GM21529 (cell line): ENCODE results near the gene PRSS23.
A peak's percentile ranks its signal among the peaks of the same experiment; 100 is the strongest.
"Not testable (repeated sequence)": the region's sequence is repeated elsewhere in the genome, so short reads cannot be mapped to it uniquely, and the experiment has no call there.

Experiments used
- ATAC-seq: cut with Tn5 transposase; IDR thresholded peaks from one replicate; pipeline ENCODE4 v1.9.1; 2021; ENCODE audit not compliant: unreplicated experiment

The PRSS23 gene

GRCh38 chr11:86812322-86812670, 12.0 kb downstream of the PRSS23 start:
- ATAC-seq: no peak

- no peak for ATAC-seq
Measured at GRCh38 chr11:86812981-86813380, 12.6 kb downstream of the PRSS23 start.

- ATAC-seq: no peak
Measured at GRCh38 chr11:86814775-86815174, 14.4 kb downstream of the PRSS23 start.

- ATAC-seq: no peak
Measured at GRCh38 chr11:86815726-86816125, 15.4 kb downstream of the PRSS23 start.

- no peak for ATAC-seq
Measured at GRCh38 chr11:86816251-86816726, 15.9 kb downstream of the PRSS23 start.

GRCh38 chr11:86818462-86819192, 18.3 kb downstream of the PRSS23 start:
- ATAC-seq: peak; percentile 52

GRCh38 chr11:86824139-86824538, 23.8 kb downstream of the PRSS23 start:
- not testable (repeated sequence) for ATAC-seq

- ATAC-seq: not testable (repeated sequence)
Measured at GRCh38 chr11:86834376-86834775, 34.0 kb downstream of the PRSS23 start.

GRCh38 chr11:86844762-86845508, 44.6 kb downstream of the PRSS23 start:
- ATAC-seq: not testable (repeated sequence)

GRCh38 chr11:86848132-86848531, 47.8 kb downstream of the PRSS23 start:
- ATAC-seq: no peak

GRCh38 chr11:86849679-86850078, 49.3 kb downstream of the PRSS23 start:
- ATAC-seq: no peak
